BE2C (cell line): ENCODE measurements around the gene ZNRF1.
A peak's percentile ranks its signal among the peaks of the same experiment; 100 is the strongest.
"Not testable (repeated sequence)": the region's sequence is repeated elsewhere in the genome, so short reads cannot be mapped to it uniquely, and the experiment has no call there.

Experiments
- DNase-seq: peaks from one replicate; pipeline ENCODE4 v3.0.0-alpha.2; 2020
- H3K27me3 ChIP-seq: fragments of 250-450 bp; sonication (Bioruptor Pico); 2 replicates; pipeline ENCODE4 v1.5.1; 2020; ENCODE audit warnings: mild to moderate bottlenecking
- H3K36me3 ChIP-seq: fragments of 250-450 bp; sonication (Bioruptor Pico); 2 replicates; pipeline ENCODE4 v1.5.1; 2020; ENCODE audit warnings: mild to moderate bottlenecking
- H3K4me1 ChIP-seq: fragments of 250-450 bp; sonication (Bioruptor Pico); 2 replicates; pipeline ENCODE4 v1.5.1; 2020
- H3K4me3 ChIP-seq: 2 replicates; pipeline ENCODE4 v1.5.1; 2011; ENCODE audit warnings: low read depth, low read length
- H3K9me3 ChIP-seq: fragments of 250-450 bp; sonication (Bioruptor Pico); 2 replicates; pipeline ENCODE4 v1.5.1; 2020
- CTCF ChIP-seq: IDR thresholded peaks from 2 replicates; pipeline ENCODE4 v1.5.1; 2012; ENCODE audit warnings: mild to moderate bottlenecking, low read depth, low read length

ZNRF1 gene

GRCh38 chr16:75121949-75122568 lies 123.2 kb downstream of the ZNRF1 start:
- DNase-seq = no peak
- no peaks in the 10 kb centered on the region for H3K4me1 ChIP-seq
- no peaks in the 10 kb centered on the region; the same call in 1 of the 2 replicates for H3K9me3 ChIP-seq
- no peaks in the 10 kb centered on the region for H3K36me3 ChIP-seq
- no peak for TF ChIP-seq CTCF
- H3K27me3 ChIP-seq = no peaks in the 10 kb centered on the region
- H3K4me3 ChIP-seq = no peak overlapping the region

GRCh38 chr16:75122609-75123008 lies 123.8 kb downstream of the ZNRF1 start:
- no peaks in the 10 kb centered on the region; the same call in 1 of the 2 replicates for H3K9me3 ChIP-seq
- no peak for DNase-seq
- no peaks in the 10 kb centered on the region for H3K27me3 ChIP-seq
- no peaks in the 10 kb centered on the region for H3K4me1 ChIP-seq
- H3K4me3 ChIP-seq = no peak overlapping the region
- no peak for TF ChIP-seq CTCF
- no peaks in the 10 kb centered on the region for H3K36me3 ChIP-seq

- no peaks in the 10 kb centered on the region; the same call in 1 of the 2 replicates for H3K9me3 ChIP-seq
- TF ChIP-seq CTCF = no peak
- no peaks in the 10 kb centered on the region for H3K4me1 ChIP-seq
- no peak overlapping the region for H3K4me3 ChIP-seq
- DNase-seq = no peak
- H3K27me3 ChIP-seq = 0 out of 2 replicates have a peak, but pooled peaks cover 2% of the 10 kb centered on the region
- H3K36me3 ChIP-seq = no peaks in the 10 kb centered on the region
These were observed 129.0 kb downstream of the ZNRF1 start for GRCh38 chr16:75127713-75128415.

- H3K27me3 ChIP-seq, DNase-seq, H3K4me3 ChIP-seq, H3K9me3 ChIP-seq, H3K4me1 ChIP-seq, H3K36me3 ChIP-seq: not testable (repeated sequence)
These were observed 130.8 kb downstream of the ZNRF1 start for GRCh38 chr16:75129421-75130149.

GRCh38 chr16:75130150-75130771 lies 131.4 kb downstream of the ZNRF1 start:
- Histone ChIP-seq H3K9me3 (no peaks in the 10 kb centered on the region; the same call in 1 of the 2 replicates), H3K27me3 (0 out of 2 replicates have a peak, but pooled peaks cover 2% of the 10 kb centered on the region), H3K4me1 (no peaks in the 10 kb centered on the region), H3K4me3 (no peak overlapping the region), H3K36me3 (no peaks in the 10 kb centered on the region)
- DNase-seq = no peak
- TF ChIP-seq CTCF = peak; percentile 17; the same call in 1 of the 2 replicates

- 0 out of 2 replicates have a peak, but pooled peaks cover 2% of the 10 kb centered on the region for H3K27me3 ChIP-seq
- no peaks in the 10 kb centered on the region for H3K4me1 ChIP-seq
- H3K4me3 ChIP-seq = no peak overlapping the region
- no peaks in the 10 kb centered on the region for H3K36me3 ChIP-seq
- no peaks in the 10 kb centered on the region; the same call in 1 of the 2 replicates for H3K9me3 ChIP-seq
- no peak for TF ChIP-seq CTCF
- no peak for DNase-seq
These were observed 132.3 kb downstream of the ZNRF1 start for GRCh38 chr16:75131081-75131480.
